HG03095 (cell line): ENCODE results near the gene PHKA2.
"Not testable (repeated sequence)": the region's sequence is repeated elsewhere in the genome, so short reads cannot be mapped to it uniquely, and the experiment has no call there.

Experiments
- ATAC-seq: cut with Tn5 transposase; IDR thresholded peaks from one replicate; pipeline ENCODE4 v1.9.1; 2021; ENCODE audit warnings: moderate library complexity; ENCODE audit not compliant: unreplicated experiment

PHKA2 gene

DNA sequence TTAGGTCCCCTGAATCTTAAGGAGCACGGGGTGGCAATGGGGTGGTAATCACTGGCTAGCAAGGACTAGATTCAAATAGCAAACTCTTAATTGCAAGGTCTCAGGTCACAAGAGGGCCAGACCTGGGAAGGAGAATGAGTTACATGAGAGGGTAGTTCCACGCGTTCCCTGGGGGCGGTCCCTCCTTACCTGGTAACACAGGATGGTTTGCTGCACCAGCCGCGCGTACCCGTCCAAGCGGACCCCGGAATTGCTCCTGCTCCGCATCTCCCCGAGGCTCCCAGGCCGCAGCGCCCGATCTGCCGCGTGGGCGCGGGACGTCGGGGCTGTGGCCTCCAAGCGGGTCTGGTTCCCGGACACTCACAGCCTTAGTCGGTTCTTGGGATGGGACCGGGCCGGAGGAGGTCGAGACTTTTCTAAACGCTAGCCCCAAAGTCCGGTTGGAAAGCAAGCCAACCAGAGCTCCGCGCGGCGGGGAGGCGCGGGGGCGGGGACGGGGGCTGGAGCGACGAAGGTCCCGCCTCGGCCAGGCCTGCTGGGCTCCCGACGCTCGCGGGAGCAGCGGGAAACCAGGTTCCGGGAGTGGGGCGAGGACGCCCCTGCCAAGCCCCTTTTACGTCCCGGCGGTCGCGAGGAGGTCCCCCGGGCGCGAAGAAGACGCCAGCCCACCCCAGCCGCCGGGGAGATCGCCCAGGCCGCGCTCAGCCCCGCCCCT, at the start of gene PHKA2:
PHKA2 (minus strand) TSS at position 449 of the 715 bp plus-strand sequence; CDS start at position 267, 182 bp downstream.
- ATAC-seq = peak; percentile 37

DNA sequence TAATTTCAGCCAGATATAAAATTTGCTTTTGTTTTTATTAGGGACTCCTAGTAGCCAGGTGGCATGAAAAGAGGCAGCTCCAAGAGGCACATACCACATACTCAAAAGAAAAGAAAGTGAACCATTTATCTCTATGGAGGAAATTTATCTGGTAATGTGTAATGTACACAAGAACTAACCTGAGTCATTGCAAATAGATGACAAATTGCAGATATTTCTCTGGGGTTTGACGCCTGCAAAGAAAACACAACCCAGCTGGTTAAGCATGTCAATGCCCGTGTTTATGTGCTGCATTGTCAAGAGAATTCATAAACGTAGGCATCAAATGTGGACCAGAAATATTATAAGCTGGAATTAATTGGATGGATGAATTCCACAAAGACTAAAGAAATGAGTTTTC, 46.9 kb upstream of the PHKA2 start:
- no peak for ATAC-seq

- ATAC-seq = no peak
Observed at GRCh38 chrX:19028560-19028959, 44.6 kb upstream of the PHKA2 start.

DNA sequence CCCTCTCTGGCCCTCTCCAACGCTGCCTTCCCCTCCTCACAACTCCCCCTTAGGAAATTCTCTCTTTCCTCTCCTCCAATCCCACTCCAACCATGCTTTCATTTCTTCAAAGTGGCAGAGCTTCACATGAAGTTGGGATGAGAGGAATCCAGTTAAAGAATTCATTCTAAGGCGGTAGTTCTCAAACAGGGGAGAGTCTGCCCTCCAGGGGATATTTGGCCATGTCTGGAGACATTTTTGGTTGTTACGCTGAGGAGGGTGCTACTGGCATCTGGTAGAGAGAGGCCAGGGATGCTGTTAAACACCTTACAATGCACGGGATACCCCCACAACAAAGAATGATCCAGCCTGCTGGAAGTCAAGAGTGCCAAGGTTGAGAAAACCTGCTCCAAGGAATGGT, 40.5 kb upstream of the PHKA2 start:
- no peak for ATAC-seq

GRCh38 chrX:19019996-19020395, 36.1 kb upstream of the PHKA2 start:
- no peak for ATAC-seq

- no peak for ATAC-seq
Observed at GRCh38 chrX:19017271-19017670, 33.4 kb upstream of the PHKA2 start.

DNA sequence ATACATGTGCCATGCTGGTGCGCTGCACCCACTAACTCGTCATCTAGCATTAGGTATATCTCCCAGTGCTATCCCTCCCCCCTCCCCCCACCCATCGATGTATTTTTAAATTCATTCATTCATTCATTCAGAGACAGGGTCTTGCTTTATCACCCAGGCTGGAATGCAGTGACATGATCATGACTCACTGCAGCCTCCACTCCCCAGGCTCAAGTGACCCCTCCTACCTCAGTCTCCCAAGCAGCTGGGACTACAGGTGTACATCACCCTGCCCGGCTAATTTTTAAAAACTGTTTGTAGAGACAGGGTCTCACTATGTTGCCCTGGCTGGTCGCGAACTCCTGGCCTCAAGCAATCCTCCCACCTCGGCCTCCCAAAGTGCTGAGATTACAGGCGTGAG, 32.7 kb upstream of the PHKA2 start:
- not testable (repeated sequence) for ATAC-seq

DNA sequence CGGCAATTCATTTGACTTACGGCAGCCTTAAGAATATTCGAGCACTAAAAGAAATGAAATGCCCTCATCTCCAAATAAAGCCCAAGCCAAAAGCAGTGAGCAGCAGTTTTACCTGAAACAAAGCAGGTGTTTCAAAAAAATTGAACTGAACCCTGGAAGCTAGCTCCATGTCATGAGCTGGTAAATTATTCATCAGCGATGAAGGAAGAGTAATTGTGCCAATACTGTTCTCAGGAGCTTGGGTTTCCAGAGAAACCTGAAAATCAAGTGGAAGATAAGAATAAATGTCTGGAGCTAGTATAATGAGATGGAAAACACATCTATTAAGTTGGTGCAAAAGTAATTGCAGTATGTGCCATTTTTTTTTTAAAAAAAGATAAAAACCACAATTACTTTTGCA, 24.0 kb upstream of the PHKA2 start:
- no peak for ATAC-seq

DNA sequence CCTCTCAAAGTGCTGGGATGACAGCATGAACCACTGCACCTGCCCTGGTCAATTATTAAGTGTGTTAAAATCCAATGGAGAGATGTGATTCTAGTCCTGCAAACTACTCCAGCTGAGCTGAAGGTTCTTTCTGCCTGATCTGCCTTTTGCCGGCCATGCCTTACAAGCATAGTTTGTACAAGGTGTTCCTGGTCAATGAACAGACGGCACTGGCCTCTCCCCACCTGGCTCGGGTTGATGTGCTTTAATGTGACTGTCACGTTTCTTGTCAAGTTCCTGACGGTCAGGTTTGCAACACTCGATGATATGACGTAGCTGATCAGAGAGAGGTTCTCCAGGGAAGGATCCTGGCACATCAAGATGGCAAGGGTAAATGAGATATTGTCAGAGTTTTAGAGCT, 23.1 kb upstream of the PHKA2 start:
- no peak for ATAC-seq

DNA sequence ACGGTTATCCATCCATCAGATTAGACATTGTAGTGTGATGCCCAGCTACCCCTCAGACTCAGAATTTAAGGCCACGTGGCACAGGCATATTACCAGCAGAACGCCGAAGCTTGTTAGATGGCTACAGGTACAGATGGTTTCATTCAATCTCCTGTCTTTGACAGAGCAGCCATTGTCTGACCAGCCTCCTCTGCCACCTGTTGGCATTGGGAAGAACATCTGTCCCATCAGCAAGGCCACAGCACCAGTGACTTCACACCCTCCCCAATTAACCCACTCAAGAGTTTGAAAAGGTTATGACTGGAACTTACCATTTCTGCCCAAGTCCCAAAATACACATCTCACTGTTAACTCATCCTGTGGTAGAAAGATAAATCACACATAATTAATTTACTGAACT, 22.0 kb upstream of the PHKA2 start:
- ATAC-seq = no peak

- no peak for ATAC-seq
Observed at GRCh38 chrX:19003756-19004155, 19.8 kb upstream of the PHKA2 start.

DNA sequence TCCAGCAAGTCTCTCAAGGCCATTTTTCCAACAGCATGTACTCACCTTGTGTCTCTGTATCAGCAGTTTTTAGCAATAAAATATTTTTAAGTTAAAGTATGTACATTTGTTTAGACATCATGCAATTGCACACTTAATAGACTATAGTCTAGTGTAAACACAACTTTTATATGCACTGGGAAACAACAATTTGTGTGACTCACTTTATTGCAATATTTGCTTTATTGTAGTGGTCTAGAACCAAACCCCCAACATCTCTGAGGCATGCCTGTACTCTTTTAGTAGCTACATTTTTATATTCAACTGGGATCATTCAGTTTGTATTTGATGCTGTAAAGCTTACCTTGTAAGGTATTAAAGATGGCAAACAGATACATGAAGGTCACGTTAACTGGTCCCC, 14.7 kb upstream of the PHKA2 start:
- no peak for ATAC-seq

GRCh38 chrX:18997916-18998315, 14.0 kb upstream of the PHKA2 start:
- ATAC-seq = no peak

DNA sequence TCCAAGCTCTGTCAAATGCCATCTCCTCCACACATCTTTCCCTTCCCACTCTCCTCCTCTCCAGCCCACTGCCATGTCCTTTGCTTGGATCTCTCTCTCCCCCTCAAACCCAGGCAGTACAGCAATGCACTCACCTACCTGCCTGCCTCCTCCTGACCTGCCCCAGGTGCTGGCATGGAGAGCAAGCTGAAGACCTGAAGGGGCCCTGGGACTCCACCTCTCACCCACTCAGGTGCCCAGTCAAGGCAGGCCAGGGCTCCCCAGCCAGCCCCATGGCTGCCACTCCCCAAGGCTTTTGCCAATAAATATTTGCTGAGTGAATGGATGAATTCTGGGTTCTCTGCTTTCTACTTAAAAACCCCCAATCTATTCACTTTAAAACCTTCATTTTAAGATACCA, 12.6 kb upstream of the PHKA2 start:
- ATAC-seq = no peak

- no peak for ATAC-seq
Observed at GRCh38 chrX:18995221-18995620, 11.3 kb upstream of the PHKA2 start.

- ATAC-seq = no peak
Observed at GRCh38 chrX:18994713-18995112, 10.8 kb upstream of the PHKA2 start.

GRCh38 chrX:18992829-18993228, 8.9 kb upstream of the PHKA2 start:
- no peak for ATAC-seq

- no peak for ATAC-seq
Observed at GRCh38 chrX:18985186-18985435, 1.2 kb upstream of the PHKA2 start.

DNA sequence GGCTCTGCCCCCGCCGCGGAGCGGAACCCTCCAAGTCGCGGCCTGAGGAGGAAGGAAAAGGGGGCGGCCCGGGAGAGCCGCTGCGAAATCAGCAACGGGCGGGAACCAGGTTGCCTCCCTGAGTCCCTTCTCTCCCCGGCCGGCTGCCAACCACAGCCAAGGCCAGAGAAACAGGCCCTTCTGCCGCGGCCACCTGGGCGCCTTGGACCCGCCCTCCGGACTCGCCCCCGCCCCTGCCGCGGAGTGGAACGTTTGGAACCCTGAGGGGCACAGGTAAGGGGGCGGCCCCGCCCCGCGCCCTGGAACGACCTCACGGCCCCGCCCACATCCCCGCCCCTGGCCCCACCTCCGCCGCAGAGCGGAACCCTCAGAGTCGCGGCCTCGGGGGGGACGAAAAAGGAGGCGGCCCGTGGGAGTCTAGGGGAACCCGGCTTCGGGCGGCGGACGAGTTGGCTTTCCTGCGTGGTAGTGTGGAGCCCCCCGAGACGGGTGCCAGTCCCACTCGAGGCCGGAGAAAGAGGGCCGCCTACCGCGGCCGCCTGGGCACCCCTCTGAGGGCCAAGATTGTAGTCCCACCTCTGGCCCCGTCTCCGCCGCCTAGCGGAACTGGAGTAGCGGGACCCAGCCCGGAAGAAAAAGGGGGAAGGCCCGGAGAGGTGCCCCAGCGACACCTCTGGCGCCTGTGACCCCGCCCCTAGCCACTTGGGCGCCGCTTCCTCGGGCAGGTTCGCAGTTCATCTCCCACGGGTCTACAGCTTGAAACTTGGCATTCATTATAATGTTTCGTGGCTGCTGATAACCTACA, 669 bp upstream of the PHKA2 start:
- ATAC-seq = peak; percentile 86

GRCh38 chrX:18981124-18981807, 2.6 kb downstream of the PHKA2 start:
- no peak for ATAC-seq

DNA sequence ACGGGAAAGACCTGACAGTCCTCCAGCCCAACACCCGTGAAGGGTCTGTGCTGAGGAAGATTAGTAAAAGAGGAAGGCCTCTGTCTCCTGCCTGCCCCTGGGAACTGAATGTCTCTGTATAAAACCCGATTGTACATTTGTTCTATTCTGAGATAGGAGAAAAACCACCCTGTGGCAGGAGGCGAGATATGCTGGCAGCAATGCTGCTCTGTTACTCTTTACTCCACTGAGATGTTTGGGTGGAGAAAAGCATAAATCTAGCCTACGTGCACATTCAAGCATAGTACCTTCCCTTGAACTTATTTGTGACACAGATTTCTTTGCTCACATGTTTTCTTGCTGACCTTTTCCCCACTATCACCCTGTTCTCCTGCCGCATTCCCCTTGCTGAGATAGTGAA, 3.7 kb downstream of the PHKA2 start:
- ATAC-seq = not testable (repeated sequence)

DNA sequence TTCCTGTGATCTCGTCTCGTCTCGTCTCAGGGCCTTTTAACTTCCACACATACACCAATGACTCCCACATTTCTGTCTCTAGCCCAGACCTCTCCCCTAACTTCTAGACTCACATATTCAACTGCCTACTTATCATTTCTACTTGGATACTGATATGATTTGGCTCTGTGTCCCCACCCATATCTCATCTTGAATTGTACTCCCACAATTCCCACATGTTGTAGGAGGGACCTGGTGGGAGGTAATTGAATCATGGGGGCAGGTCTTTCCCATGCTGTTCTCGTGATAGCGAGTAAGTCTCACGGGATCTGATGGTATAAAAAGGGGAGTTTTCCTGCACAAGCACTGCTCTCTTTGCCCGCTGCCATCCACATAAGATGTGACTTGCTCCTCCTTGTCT, 8.9 kb downstream of the PHKA2 start:
- no peak for ATAC-seq
